Germinal center (tissue), 1 donor: ENCODE measurements around the gene TOX2.

ENCODE experiments used
- DNase-seq: peaks from one replicate; pipeline ENCODE4 v3.0.0; 2012; ENCODE audit warnings: mixed read lengths, low spot score

The TOX2 gene

GRCh38 chr20:43977962-43978361 is 63.3 kb downstream of the TOX2 start:
- no peak for DNase-seq

GRCh38 chr20:43979576-43980105 is 65.0 kb downstream of the TOX2 start:
- no peak for DNase-seq

GRCh38 chr20:43981540-43981939 is 66.9 kb downstream of the TOX2 start:
- DNase-seq, result no peak

- DNase-seq, result no peak
These were observed 67.4 kb downstream of the TOX2 start for GRCh38 chr20:43982016-43982415.

GRCh38 chr20:43982886-43983285 is 68.2 kb downstream of the TOX2 start:
- DNase-seq, result no peak

- DNase-seq, result no peak
These were observed 68.7 kb downstream of the TOX2 start for GRCh38 chr20:43983359-43983758.

- no peak for DNase-seq
These were observed 69.3 kb downstream of the TOX2 start for GRCh38 chr20:43983904-43984361.

GRCh38 chr20:43984587-43984986 is 69.9 kb downstream of the TOX2 start:
- DNase-seq, result no peak

GRCh38 chr20:43985121-43985520 is 70.5 kb downstream of the TOX2 start:
- DNase-seq, result no peak

- DNase-seq, result no peak
These were observed 71.1 kb downstream of the TOX2 start for GRCh38 chr20:43985608-43986316.

- DNase-seq, result no peak
These were observed 72.4 kb downstream of the TOX2 start for GRCh38 chr20:43987018-43987417.

GRCh38 chr20:43987531-43987930 is 72.9 kb downstream of the TOX2 start:
- no peak for DNase-seq

GRCh38 chr20:43988451-43988850 is 73.8 kb downstream of the TOX2 start:
- DNase-seq, result no peak

- no peak for DNase-seq
These were observed 74.2 kb downstream of the TOX2 start for GRCh38 chr20:43988867-43989266.

GRCh38 chr20:43991261-43991660 is 76.6 kb downstream of the TOX2 start:
- no peak for DNase-seq

- no peak for DNase-seq
These were observed 77.3 kb downstream of the TOX2 start for GRCh38 chr20:43991982-43992381.

- no peak for DNase-seq
These were observed 78.2 kb downstream of the TOX2 start for GRCh38 chr20:43992885-43993284.

- DNase-seq, result no peak
These were observed 78.9 kb downstream of the TOX2 start for GRCh38 chr20:43993560-43993959.

GRCh38 chr20:43994486-43995100 is 79.9 kb downstream of the TOX2 start:
- no peak for DNase-seq

GRCh38 chr20:43995645-43996044 is 81.0 kb downstream of the TOX2 start:
- DNase-seq, result no peak

GRCh38 chr20:43996240-43996930 is 81.7 kb downstream of the TOX2 start:
- no peak for DNase-seq

- DNase-seq, result no peak
These were observed 85.2 kb downstream of the TOX2 start for GRCh38 chr20:43999848-44000247.
